GM21390 (cell line): ENCODE data around the gene PNKD.
A peak's percentile ranks its signal among the peaks of the same experiment; 100 is the strongest.
"Not testable (repeated sequence)": the region's sequence is repeated elsewhere in the genome, so short reads cannot be mapped to it uniquely, and the experiment has no call there.

Experiments used
- ATAC-seq: cut with Tn5 transposase; IDR thresholded peaks from one replicate; pipeline ENCODE4 v1.9.1; 2021; ENCODE audit not compliant: unreplicated experiment

The PNKD gene

DNA sequence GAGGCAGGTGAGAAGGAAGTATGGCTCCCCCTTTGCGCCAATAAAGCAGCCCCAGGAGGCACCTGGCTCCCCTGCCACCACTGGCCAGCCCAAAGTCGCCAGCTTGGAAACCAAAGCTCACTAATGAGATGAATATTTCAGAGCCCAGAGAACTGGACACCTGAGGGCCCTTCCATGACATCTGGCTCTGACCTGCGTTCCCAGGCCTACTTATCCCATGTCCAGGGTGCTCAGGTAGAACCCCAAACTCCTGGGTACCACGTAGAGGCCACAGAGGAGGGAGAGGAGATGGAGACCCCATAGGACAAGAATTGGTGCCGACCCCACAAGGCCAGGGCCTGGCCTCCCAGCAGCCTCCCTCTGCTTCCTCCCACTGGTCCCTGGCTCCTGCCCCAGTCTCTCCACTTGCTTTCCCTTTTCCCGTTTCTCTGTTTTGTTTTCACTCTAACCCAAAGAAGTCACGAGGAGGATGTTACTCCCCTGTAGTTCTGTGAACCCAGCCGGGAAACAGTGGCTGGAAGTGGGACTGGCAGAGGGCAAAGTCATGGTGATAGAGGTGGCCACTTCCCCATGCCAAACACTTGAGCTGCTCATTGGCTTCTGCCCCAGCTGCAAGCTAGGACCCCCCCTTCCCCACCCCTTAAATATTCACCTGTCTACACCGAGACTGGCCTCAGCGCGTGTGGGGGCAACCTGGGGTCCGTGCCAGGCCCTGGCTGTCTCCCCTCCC is 21.2 kb downstream of the PNKD start:
- ATAC-seq: no peak

DNA sequence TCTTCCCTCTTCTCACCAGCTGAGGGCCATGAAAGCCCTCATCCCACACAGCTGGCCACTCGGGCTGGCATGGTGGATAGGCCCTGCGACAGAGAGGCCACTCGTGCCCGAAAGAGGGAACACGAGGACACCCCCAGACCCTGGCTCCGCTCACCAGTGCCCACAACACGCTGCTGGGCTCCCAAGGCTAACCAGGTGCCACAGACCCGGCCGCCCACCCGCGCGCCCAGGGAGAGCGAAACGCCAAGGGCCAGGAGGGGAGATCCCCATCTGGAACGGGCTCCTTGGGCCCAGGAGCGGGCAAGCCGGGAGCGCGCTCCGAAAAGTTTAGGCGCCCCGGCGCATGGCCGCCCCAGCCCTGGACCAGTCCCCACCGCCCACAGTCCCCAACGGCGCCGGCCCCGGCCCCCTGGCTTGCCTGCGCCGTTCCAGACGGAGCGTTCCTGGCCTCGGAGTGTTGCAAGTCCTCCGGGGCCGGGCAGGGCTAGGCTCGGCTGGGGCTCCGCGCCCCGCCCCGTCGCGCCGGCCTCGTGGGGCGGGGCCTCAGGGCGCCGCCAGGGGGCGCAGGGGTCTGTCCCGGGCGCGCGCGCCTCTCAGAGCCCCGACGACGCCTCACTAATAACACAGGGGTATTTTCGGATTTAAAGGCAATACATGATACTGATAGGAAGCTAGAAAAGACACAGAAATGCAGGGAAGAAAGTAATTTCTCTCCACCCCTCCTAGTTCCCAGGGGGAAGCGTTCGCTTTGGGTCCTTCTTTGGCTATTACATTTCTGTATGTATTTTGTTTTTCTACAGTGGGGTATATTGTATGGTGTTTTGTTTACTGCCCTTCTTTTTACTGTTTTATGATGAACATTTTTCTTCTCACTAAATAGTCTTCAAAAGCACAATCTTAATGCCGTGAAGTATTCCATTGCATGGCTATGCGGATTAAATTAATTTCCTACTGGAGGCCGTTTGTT is 22.0 kb downstream of the PNKD start, which contains the start of gene TMBIM1:
TSS of gene TMBIM1 (minus strand) at position 456 of the 967 bp plus-strand sequence. CDS start 10,362 bp downstream, outside the sequence.
- ATAC-seq: peak; percentile 68

DNA sequence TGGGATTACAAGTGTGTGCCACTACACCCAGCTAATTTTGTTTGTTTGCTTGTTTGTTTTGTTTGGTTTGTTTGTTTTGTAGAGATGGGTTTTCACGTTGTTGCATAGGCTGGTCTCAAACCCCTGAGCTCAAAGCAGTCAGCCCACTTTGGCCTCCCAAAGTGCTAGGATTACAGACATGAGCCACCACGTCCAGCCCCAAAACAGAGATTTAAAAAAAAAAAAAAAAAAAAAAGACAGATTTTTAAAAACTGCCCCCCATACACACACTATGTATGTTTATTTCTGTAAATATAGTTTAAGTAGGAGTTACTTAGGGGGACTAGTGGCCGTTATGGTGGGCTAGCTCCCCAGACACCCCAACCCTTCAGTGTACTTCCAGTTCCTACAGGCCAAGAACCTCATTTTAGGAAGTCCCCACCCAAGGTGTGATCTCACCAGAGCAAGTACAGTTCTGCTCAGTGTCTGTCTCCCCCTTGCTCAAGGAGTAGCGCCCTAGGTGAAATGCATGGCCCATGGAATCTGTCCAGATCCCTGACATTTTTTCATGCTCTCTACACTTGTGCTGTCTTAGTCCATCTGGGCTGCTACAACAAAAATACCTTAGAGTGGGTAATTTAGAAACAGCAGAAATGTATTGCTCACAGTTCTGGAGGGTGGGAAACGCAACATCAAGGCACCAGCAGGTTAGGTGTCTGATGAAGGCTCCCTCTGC is 23.6 kb downstream of the PNKD start:
- no peak for ATAC-seq

DNA sequence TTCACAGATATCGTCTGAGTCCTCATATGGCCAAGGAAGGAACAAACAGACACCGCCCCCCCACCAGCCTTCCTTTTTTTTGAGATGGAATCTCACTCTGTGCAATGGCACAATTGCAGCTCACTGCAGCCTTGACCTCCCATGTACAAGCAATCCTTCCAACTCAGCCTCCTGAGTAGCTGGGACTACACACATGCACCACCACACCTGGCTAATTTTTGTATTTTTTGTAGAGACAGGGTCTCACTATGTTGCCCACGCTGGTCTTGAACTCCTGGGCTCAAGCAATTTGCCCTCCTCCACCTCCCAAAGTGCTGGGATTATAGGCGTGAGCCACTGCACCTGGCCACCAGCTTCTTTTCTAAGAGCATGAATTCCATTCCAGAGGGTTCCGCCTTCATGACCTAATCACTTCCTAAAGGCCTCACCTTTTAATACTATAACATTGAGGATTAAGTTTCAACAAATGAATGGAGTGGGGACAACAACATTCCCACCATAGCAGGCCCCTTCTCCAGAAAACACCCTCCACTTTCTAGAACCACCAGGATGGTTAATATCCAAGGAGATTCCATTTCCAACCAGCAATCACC is 24.2 kb downstream of the PNKD start:
- ATAC-seq: no peak

DNA sequence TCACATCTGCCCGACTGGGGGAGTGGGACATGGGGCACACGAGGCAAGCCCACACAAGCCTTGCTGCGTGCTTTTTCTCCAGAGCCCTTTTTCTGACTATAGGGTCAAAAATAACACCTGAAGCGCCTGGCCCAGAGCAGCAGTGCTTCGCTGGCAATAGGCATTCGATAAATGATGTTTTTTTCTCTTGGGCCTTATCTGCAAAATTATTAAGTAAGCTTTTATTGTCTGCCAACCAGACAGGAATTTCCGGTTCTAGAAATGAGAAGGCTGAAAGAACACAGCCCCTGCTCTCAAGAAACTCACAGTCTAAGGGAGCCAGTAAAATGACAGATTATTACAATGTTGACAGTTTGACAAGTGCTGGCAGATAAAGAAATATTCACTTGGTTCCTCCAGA is 24.7 kb downstream of the PNKD start:
- ATAC-seq: no peak

DNA sequence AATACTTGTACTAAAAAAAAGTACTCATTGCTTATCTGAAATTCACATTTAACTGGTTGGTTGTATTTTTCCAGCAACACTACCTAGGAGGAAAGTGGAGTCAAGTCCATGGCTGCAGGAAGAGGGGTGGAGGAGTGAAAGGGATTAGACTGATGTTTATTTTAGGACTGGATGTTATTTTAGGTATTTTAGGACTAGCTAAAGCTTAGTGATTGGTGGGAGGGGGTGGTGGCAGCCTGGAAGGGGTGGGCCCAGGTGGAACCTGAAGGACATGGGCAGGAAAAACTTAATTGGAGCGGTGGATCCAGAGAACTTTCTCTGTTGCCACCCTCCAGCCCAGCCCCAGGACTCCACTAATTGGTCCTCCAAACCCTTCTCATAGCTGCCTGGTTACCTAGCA is 25.9 kb downstream of the PNKD start:
- no peak for ATAC-seq

DNA sequence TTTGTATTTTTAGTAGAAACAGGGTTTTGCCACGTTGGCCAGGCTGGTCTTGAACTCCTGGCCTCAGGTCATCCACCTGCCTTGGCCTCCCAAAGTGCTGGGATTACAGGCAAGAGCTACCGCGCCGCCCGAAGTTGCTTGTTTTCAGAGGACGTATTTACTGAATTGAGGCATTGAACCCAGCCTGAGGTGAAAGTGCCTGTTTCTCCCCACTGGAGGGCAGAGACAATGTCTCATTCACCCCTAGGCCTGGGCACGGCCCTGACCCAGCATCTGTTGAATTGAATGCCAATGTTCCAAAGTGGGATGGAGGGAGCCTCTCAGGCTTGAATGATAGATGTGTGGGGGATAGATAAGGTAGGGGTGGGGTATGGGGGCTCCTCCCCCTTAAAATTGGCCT is 26.5 kb downstream of the PNKD start:
- ATAC-seq: no peak

DNA sequence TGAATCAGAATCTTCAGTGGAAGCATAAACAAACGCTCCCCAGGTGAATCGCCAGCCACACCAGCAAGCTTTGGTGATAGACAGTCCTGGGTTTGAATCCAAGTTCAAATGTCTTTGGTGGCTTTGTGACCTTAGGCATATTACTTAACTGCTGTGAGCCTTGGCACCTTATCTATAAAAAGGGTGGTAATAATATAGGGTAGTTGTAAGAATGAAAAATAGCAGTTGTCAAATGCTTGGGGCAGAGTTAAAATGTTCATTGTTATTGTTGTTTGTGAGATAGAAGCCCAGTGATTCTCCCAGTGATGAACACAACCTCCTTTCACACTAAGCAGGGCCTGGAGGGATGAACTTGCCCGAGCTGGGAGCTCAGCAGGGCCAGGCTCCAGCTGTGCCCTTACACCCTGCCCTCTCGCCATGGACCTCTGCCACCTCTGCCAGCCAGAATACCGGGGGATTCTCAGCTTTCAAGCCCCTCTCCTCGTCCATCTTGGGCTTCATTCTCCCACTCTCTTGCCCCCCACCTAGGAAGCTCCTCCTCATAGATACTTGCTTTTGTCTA is 28.1 kb downstream of the PNKD start:
- ATAC-seq: no peak

DNA sequence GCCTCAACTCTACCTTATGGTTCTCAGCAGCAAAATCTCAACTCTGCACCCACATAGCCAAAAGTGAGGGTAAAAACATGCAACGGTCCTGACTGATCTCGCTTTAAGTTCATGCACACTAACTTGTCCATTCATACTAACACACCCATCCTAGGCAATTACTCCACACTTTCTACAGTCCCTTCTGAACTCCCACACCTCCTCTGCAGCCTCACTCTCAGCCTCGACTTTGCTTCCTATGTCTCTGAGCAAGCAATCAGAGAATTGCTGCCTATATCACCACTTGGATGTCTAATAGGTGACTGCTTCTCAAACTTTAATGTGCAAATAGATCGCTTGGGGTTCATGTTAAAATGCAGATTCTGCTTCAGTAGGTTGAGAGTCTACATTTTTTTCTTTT is 29.8 kb downstream of the PNKD start:
- ATAC-seq: no peak

DNA sequence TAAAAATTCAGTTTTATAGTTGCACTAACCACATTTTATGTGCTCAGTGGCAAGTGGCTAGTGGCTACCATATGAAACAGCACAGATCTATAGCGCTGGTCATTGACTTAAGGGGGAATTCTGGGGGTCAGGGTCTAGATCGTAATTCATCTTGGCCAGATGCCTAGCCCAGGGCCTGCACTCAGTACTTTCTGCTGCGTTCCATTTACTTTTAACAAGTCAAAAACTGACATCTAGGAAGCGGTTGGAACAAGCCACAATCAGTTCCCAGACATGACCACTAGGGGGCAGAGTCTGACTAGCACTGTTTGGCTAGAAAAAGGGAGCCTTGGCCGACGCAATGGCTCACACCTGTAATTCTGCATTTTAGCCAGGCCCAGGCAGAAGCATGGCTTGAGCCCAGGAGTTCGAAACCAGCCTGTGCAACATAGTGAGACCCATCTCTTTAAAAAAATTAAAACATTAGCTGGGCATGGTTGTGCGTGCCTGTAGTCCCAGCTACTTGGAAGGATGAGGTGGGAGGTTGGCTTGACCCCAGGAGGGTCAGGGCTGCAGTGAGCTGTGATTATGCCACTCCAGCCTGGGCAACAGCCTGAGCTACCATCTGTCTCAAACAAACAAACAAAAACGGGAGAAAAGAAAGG is 31.0 kb downstream of the PNKD start:
- ATAC-seq: peak; percentile 75

DNA sequence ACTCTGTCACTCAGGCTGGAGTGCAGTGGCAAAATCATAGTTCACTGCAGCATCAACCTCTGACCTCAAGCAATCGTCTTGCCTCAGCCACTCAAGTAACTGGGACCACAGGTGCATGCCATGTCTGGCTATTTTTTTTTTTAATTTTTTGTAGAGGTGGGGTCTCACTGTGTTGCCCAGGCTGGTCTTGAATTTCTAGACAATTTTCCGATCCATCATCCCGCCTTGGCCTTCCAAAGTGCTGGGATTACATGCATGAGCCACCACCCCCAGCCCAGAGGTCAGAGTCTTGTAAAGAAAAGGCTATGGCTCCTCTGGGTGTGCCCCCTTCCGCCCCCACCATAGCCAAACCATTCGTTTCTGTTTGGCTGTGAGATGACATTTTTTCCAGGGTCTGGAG is 35.1 kb downstream of the PNKD start:
- ATAC-seq: no peak

DNA sequence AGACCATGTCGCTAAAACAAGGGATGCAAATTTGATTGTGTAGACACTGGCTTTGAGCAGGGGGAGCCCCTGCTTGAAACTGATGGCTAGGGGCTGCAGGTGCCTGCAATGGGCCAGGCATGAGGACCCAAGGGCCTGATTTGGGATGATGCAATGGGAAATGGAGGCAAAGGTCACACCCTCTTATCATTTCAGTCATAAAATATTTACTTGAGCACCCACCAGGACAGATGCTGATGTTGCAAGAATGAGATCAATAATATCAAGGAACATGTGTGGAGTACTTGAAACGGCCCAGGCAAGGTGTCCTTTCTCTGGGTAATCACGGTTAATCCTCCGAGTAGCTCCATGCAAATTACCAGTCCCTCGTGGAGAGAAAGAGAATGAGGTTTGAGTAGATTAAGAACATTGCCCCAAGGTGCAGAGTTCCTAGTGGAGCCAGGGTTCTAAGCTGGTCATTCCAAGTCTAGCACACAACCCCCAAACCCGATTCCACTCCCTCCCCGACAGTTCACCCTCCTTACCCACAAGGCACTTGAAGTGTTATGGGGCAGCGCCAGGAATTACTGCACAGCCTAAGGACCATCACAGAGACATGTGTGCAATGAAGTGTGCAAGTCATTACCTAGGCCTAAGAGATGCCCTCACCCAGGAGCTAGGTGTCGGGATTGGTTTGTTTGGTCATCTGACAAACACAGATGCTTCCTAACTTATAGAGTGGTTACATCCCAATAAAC is 36.0 kb downstream of the PNKD start:
- no peak for ATAC-seq

DNA sequence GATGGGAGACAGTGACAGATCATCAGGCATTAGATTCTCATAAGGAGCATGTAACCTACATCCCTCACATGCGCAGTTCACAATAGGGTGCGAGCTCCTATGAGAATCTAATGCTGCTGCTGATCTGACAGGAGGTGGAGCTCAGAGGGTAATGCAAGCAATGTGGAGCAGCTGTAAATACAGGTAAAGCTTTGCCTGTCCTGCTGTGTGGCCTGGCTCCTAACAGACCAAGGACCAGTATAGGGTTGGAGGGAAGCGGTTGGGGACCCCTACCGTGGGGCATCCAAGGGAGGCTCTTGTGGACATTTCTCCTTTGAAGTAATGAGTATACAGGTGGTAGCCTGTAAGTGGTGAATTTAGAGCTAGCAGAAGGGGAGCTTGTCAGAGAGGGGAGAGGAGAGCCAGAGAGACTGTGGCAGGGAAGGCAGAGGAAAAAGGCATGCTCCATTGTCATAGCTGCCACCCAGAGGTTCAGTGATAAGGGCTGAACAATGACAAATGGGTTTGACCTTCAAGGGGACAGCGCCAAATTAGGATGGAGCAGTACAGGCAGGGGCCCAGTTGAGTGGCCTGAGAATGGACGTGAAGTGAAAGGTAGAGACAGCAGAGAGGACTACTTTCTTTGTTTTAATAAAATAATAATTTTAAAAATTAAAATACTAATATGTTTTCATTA is 37.2 kb downstream of the PNKD start:
- ATAC-seq: no peak

DNA sequence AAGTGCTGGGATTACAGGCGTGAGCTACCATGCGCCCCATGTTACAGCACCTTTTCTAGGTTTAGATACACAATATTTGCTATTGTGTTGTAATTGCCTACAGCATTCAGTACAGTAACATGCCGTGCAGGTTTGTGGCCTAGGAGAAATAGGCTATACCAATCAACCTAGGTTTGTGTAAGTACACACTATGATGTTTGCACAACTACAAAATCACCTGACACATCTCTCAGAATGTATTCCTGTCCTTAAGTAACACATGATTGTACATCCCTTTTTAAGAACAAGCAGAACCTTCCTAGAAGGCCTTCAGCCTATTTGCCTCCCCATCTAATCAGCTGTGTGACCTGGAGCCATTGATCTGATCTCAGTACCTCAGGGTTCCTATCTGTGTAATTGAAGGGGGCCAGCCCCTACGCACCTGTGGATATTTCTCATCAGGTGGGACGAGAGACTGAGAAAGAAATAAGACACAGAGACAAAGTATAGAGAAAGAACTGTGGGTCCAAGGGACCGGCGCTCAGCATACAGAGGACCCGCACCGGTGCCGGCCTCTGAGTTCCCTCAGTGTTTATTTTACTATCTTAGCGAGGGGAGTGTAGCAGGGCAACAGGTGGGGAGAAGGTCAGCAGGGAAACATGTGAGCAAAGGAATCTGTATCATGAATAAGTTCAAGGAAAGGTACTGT is 40.7 kb downstream of the PNKD start:
- ATAC-seq: no peak

DNA sequence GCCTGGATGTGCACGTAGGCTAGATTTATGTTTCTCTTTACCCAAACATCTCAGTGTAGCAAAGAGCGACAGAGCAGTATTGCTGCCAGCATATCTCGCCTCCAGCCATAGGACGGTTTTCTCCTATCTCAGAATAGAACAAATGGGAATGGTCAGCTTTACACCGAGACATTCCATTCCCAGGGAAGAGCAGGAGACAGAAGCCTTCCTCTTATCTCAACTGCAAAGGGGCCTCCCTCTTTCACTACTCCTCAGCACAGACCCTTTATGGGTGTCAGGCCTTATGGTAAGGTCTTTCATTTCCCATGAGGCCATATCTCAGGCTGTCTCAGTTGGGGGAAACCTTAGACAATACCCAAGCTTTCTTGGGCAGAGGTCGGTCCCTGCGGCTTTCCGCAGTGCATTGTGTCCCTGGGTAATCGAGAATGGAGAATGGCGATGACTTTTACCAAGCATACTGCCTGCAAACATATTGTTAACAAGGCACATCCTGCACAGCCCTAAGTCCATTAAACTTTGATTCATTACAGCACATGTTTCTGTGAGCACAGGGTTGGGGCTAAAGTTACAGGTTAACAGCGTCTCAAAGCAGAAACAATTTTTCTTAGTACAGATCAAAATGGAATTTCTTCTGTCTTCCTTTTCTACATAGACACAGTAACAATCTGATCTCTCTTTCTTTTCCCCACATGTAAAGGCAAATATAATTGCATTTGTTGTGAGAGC is 41.4 kb downstream of the PNKD start:
- not testable (repeated sequence) for ATAC-seq

DNA sequence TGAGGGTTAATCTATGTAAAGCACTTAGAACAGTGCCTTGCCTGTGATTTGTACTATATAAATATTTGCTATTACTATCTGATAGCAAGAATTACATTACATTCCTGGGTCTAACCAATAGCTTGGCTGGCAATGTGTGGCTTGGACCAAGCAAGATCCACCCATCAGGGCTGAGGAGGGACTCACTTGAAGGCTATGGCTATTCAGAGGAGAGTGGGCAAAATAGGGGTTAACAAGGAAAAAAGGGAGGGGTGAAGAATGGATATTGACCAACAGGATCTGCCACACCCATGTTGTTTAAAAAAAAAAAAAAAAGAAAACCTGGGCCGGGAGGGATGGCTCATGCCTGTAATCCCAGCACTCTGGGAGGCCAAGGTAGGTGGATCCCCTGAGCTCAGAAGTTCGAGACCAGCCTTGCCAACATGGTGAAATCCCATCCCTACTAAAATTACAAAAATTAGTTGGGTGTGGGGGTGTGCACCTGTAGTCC is 42.0 kb downstream of the PNKD start:
- ATAC-seq: no peak

DNA sequence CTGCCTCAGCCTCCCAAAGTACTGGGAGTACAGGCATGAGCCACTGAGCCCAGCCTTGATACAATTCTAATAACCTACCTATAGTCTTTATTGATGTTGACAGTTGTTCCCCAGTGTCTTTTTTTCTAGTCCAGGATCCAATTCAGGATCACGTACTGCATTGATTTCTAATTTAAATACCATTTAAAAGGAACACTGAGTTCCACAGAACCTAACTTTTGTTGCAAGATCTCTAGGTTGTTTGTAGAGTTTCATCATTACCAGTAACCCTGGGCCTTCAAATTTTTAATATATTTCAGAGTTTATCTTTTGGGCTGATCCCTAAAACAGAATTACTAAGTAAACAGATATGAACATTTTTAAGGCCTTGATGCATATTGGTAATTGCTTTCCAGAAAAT is 43.0 kb downstream of the PNKD start:
- no peak for ATAC-seq

DNA sequence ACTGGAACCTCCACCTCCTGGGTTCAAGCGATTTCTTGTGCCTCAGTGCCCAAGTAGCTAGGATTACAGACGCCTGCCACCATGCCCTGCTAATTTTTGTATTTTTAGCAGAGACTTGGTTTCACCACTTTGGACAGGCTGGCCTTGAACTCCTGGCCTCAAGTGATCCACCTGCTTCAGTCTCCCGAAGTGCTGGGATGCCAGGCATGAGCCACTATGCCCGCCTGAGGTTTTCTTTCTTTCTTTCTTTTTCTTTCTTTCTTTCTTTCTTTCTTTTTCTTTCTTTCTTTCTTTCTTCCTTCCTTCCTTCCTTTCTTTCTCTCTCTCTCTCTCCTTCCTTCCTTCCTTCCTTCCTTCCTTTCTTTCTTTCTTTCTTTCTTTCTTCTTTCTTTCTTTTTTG is 44.4 kb downstream of the PNKD start:
- ATAC-seq: not testable (repeated sequence)
